ENCODE data around the gene SRPK1. TPM values are rescaled to one million over a fixed set of nuclear protein-coding genes. Genes with fewer than 3 reads are reported as not detected.

Gene SRPK1
- total and polyA plus RNA-seq, 2 of the 8 experiments (the other 6 are each of a cell fraction or from before 2014, with no cell fraction given), result 25.7 to 116 TPM

- TF ChIP-seq, protein P1, sequence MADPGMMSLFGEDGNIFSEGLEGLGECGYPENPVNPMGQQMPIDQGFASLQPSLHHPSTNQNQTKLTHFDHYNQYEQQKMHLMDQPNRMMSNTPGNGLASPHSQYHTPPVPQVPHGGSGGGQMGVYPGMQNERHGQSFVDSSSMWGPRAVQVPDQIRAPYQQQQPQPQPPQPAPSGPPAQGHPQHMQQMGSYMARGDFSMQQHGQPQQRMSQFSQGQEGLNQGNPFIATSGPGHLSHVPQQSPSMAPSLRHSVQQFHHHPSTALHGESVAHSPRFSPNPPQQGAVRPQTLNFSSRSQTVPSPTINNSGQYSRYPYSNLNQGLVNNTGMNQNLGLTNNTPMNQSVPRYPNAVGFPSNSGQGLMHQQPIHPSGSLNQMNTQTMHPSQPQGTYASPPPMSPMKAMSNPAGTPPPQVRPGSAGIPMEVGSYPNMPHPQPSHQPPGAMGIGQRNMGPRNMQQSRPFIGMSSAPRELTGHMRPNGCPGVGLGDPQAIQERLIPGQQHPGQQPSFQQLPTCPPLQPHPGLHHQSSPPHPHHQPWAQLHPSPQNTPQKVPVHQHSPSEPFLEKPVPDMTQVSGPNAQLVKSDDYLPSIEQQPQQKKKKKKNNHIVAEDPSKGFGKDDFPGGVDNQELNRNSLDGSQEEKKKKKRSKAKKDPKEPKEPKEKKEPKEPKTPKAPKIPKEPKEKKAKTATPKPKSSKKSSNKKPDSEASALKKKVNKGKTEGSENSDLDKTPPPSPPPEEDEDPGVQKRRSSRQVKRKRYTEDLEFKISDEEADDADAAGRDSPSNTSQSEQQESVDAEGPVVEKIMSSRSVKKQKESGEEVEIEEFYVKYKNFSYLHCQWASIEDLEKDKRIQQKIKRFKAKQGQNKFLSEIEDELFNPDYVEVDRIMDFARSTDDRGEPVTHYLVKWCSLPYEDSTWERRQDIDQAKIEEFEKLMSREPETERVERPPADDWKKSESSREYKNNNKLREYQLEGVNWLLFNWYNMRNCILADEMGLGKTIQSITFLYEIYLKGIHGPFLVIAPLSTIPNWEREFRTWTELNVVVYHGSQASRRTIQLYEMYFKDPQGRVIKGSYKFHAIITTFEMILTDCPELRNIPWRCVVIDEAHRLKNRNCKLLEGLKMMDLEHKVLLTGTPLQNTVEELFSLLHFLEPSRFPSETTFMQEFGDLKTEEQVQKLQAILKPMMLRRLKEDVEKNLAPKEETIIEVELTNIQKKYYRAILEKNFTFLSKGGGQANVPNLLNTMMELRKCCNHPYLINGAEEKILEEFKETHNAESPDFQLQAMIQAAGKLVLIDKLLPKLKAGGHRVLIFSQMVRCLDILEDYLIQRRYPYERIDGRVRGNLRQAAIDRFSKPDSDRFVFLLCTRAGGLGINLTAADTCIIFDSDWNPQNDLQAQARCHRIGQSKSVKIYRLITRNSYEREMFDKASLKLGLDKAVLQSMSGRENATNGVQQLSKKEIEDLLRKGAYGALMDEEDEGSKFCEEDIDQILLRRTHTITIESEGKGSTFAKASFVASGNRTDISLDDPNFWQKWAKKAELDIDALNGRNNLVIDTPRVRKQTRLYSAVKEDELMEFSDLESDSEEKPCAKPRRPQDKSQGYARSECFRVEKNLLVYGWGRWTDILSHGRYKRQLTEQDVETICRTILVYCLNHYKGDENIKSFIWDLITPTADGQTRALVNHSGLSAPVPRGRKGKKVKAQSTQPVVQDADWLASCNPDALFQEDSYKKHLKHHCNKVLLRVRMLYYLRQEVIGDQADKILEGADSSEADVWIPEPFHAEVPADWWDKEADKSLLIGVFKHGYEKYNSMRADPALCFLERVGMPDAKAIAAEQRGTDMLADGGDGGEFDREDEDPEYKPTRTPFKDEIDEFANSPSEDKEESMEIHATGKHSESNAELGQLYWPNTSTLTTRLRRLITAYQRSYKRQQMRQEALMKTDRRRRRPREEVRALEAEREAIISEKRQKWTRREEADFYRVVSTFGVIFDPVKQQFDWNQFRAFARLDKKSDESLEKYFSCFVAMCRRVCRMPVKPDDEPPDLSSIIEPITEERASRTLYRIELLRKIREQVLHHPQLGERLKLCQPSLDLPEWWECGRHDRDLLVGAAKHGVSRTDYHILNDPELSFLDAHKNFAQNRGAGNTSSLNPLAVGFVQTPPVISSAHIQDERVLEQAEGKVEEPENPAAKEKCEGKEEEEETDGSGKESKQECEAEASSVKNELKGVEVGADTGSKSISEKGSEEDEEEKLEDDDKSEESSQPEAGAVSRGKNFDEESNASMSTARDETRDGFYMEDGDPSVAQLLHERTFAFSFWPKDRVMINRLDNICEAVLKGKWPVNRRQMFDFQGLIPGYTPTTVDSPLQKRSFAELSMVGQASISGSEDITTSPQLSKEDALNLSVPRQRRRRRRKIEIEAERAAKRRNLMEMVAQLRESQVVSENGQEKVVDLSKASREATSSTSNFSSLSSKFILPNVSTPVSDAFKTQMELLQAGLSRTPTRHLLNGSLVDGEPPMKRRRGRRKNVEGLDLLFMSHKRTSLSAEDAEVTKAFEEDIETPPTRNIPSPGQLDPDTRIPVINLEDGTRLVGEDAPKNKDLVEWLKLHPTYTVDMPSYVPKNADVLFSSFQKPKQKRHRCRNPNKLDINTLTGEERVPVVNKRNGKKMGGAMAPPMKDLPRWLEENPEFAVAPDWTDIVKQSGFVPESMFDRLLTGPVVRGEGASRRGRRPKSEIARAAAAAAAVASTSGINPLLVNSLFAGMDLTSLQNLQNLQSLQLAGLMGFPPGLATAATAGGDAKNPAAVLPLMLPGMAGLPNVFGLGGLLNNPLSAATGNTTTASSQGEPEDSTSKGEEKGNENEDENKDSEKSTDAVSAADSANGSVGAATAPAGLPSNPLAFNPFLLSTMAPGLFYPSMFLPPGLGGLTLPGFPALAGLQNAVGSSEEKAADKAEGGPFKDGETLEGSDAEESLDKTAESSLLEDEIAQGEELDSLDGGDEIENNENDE (IDR thresholded peaks at IDR 0.05; ENCODE audit: insufficient replicate concordance, low read length), result no peak
- TF ChIP-seq RNF2 (IDR thresholded peaks at IDR 0.05; ENCODE audit: borderline replicate concordance, low read depth, low read length, missing control alignments, poor library complexity, severe bottlenecking) (no peak), SUZ12 (IDR thresholded peaks at IDR 0.05; ENCODE audit: low read length) (no peak), KDM4A (IDR thresholded peaks at IDR 0.05; ENCODE audit: low read depth, low read length, severe bottlenecking) (peak; percentile 50), ASH2L (IDR thresholded peaks at IDR 0.05; ENCODE audit: low read length) (peak; percentile 34), CEBPB (IDR thresholded peaks at IDR 0.05; ENCODE audit: low read depth, low read length) (0 out of 2 replicates have a peak, but pooled peaks have one; percentile 35), TBP (IDR thresholded peaks at IDR 0.05; ENCODE audit: low read depth, low read length) (0 out of 2 replicates have a peak, but pooled peaks have one; percentile 4), SIX5 (IDR thresholded peaks at IDR 0.05; ENCODE audit: low read depth, low read length) (no peak), SAP30 (IDR thresholded peaks at IDR 0.05; ENCODE audit: insufficient read depth, insufficient replicate concordance, low read length) (peak; percentile 52)
Observed at GRCh38 chr6:35919827-35920751, 809 bp downstream of the SRPK1 start (continued).
